Measurements from ENCODE around the gene SSC4D.
"Not testable (repeated sequence)": the region's sequence is repeated elsewhere in the genome, so short reads cannot be mapped to it uniquely, and the experiment has no call there.

SSC4D gene

GRCh38 chr7:76409537-76409936 lies at the start of gene SSC4D:
Gene SSC4D, minus strand, starts transcription at chr7:76409697. Its CDS starts 5,258 bp downstream, at chr7:76404439.
- DNase-seq (ENCODE audit: low read depth), result no peak

GRCh38 chr7:76458504-76458903 lies 49.0 kb upstream of the SSC4D start:
- not testable (repeated sequence) for DNase-seq (ENCODE audit: low read depth)

- DNase-seq (ENCODE audit: low read depth), result not testable (repeated sequence)
These were observed 47.5 kb upstream of the SSC4D start for GRCh38 chr7:76457017-76457416.

GRCh38 chr7:76445577-76446008 lies 36.1 kb upstream of the SSC4D start:
- not testable (repeated sequence) for DNase-seq (ENCODE audit: low read depth)

DNA sequence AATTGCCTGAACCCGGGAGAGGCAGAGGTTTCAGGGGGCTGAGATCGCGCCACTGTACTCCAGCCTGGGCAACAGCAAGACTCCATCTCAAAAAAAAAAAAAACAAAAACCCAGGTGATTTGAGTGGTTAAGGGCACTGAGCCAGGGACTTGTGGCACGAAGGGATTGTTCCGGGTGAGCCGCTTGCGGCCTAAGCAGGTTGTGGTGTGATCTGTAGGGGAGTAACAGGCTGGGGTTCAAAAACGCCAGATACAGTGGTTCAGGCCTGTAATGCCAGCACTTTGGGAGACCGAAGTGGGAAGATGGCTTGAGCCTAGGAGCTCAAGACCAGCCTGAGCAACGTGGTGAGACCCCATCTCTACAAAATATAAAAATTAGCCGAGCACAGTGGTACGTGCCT lies 34.3 kb upstream of the SSC4D start:
- not testable (repeated sequence) for DNase-seq (ENCODE audit: low read depth)

- DNase-seq (ENCODE audit: low read depth), result not testable (repeated sequence)
These were observed 33.4 kb upstream of the SSC4D start for GRCh38 chr7:76442664-76443446.

DNA sequence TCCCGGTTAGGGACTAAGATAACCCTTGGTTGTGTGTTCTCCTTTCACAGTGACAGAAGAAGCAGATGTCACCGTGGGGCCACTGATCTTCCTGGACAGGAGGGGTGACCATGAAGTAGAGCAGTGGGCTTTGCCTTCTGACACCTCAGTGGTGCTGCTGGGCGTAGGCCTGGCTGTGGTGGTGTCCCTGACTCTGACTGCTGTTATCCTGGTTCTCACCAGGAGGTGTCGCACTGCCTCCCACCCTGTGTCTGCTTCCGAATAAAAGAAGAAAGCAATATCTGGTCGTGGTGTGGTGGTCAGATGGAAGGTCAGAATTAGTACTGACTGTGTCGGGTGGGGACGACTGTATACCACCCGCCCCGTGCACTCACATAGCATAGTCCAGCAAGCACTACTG lies 32.3 kb upstream of the SSC4D start:
- DNase-seq (ENCODE audit: low read depth), result not testable (repeated sequence)

GRCh38 chr7:76440404-76440803 lies 30.9 kb upstream of the SSC4D start:
- DNase-seq (ENCODE audit: low read depth), result not testable (repeated sequence)

DNA sequence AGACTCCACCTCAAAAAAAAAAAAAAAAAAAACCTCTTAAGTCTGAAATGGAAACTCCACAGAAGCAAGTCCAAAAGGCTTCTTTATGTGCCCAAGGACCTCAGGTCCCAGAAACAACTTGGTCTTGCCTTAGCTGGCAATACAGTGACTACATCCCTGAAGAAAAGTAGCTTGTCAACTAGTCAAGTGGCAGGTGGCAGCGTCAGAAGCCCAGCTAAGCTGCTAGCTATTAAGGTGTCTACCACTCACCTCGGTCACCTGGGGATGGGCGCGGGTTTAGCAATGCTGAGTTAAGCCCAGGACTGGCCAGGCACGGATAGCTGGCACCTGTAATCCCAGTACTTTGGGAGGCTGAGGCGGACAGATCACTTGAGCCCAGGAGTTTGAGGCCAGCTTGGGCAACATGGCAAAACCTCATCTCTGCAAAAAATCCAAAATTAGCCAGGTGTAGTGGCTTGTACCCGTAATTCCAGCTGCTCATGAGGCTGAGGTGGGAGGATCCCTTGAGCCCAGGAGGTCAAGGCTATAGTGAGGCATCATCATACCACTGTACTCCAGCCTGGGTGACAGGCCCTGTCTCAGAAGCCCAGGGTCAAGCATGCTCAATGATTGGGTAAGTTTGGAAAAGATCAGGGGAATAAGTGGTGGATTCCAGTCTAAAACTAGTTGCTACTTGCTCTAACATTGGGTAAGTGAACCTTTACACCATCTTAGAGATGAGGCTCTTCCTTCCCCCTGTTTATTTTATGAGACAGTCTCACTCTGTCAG lies 29.8 kb upstream of the SSC4D start:
- DNase-seq (ENCODE audit: low read depth), result not testable (repeated sequence)

- not testable (repeated sequence) for DNase-seq (ENCODE audit: low read depth)
These were observed 28.4 kb upstream of the SSC4D start for GRCh38 chr7:76437873-76438272.

DNA sequence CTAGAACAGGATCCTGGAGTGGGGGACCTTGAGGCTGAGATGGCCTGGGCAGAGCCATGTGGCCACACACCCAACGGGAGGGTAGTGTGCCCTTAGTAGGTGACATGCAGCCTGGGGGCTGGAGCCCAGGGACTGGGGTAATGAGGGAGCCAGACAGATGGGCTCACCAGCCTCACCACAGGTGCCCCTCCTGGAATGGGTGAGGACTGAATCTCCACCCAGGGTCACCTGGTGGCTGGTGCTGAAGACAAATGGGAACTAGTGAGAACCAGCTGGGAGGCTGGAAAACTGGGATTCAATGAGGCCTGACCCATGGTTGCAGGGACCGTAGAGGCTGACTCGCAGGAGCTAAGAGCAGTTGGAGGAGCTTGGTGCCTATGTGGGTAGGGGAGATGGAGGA lies 21.3 kb upstream of the SSC4D start:
- DNase-seq (ENCODE audit: low read depth), result no peak

- no peak for DNase-seq (ENCODE audit: low read depth)
These were observed 20.7 kb upstream of the SSC4D start for GRCh38 chr7:76430211-76430610.

- DNase-seq (ENCODE audit: low read depth), result no peak
These were observed 19.6 kb upstream of the SSC4D start for GRCh38 chr7:76428868-76429805.

DNA sequence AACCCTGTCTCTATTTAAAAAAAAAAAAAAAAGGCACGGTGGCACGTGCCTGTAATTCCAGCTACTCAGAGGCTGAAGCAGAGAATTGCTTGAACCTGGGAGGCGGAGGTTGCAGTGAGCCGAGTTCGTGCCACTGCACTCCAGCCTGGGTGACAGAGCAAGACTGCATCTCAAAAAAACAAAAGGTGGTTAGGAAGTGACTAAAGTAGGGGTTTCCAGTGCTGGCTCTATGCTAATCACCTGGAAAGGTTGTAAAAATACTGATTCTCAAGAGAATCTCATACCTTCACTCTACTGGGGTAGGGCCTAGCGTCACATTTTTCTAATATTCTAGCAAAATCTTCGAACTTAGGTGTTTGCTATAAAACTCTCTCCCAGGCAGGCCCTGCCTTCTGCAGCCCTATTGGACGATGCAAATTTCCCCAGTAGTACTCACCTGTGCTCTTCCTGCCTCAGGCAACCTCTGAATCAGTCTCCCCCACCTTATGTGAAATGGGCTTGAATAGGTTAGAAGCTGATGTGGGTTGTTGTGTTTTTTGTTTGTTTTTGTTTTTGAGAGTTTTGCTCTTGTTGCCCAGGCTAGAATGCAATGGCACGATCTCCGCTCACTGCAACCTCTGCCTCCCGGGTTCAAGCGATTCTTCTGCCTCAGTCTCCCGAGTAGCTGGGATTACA lies 18.8 kb upstream of the SSC4D start:
- DNase-seq (ENCODE audit: low read depth), result no peak

GRCh38 chr7:76427635-76428034 lies 18.1 kb upstream of the SSC4D start:
- DNase-seq (ENCODE audit: low read depth), result no peak

DNA sequence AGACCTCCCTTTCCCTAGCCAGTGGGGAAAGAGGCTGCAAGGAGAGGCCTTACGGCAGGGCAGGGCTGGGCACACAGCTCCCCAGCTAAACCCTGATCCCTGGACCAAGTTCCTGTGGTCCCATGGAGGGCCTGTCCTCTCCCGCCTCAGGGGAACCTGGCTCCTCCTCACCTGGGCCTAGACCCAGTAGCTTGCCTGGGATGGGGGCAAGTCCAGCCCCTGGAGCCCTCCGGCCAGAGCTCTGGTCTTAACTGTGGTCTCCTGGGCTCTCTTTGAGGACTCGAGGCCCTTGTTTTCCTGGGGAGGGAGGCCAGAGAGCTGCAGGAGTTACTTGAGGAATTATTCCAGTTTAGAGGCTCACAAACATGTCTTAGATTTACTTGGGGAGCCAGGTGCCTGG lies 16.7 kb upstream of the SSC4D start:
- no peak for DNase-seq (ENCODE audit: low read depth)

GRCh38 chr7:76425558-76425957 lies 16.1 kb upstream of the SSC4D start:
- DNase-seq (ENCODE audit: low read depth), result not testable (repeated sequence)

DNA sequence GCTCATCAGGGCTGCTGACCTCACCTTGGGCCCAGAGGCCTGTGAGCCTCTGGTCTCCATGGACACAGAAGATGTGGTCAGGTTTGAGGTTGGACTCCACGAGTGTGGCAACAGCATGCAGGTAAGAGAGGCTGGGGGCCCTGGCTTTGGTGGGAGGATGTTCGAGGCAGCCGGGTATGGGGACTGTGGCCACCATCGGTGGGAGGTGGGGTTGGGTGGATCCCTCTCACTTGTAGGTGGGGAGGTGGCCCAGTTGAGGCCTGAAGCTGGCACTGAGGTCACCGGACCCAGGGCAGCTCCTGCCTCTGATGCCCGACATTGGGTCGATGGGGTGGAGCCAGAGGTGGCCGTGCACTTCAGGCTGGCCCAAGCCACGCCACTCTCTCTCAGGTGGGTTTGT lies 15.7 kb upstream of the SSC4D start:
- no peak for DNase-seq (ENCODE audit: low read depth)

DNA sequence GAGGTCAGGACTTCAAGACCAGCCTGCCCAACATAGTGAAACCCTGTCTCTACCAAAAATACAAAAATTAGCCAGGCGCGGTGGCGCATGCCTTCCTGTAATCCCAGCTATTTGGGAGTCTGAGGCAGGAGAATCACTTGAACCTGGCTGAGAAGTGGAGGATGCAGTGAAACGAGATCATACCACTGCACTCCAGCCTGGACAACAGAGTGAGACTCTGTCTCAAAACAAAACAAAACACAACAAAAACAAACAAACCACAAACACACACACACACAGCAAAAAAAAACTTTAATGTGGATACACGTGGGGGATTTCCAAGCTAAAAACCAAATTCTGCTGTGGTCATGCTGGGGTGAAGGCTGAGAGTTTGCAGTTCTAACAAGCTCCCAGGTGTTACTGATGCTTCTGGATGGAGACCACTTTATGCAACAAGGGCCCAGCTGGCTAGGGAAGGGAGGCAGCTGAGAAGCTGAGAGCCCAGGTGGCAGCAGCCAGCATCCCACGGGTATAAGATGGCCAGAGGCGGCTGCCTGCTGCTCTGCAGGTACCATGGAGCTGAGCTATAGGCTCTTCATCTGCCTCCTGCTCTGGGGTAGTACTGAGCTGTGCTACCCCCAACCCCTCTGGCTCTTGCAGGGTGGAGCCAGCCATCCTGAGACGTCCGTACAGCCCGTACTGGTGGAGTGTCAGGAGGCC lies 15.1 kb upstream of the SSC4D start, which contains the start of gene ZP3:
Gene ZP3, plus strand, starts transcription at position 538 of the 699 bp plus-strand sequence. Its CDS starts 15 bp downstream, at position 553.
- DNase-seq (ENCODE audit: low read depth), result no peak

DNA sequence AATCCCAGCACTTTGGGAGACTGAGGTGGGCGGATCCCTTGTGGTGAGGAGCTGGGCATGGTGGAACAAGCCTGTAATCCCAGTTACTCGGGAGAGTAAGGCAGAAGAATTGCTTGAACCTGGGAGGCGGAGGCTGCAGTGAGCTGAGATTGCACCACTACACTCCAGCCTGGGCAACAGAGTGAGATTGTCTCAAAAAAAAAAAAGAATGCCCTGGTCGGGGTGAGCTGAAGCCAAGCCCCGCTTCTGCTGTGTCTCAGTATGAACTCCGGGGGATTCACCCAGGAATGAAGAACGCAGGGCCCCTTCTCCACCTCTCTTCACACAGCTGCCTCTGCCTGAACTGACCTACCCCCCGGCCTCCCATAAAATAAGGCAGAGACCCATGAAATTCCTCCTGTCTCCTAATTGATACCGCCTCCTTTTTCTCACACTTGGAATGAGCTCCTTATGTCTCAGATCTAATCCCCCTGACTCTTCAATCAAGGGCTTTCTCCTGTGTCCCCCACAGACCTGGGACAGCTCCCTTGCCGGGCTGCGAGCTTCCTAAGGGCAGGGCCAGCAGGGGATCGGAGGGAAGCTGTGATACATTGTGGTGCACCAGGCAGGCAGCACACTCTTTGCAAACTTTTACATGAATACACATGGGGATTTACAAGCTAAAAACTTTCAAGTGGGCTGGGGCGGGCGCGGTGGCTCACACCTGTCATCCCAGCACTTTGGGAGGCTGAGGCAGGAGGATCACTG lies 14.3 kb upstream of the SSC4D start:
- DNase-seq (ENCODE audit: low read depth), result no peak

Measured in stimulated activated CD8-positive, alpha-beta memory T cell treated with anti-CD3 and anti-CD28 coated beads, Interleukin-15, amount 100 ng/mL, for 24 hours (primary cell).